DLD1 (cell line): ENCODE data around the gene MPP3.

ENCODE experiments used
- in situ Hi-C: cut with HindIII; loops from 2 replicates; pipeline ENCODE4 v1.10.0; 2017; ENCODE audit warnings: low sequenced_read_pairs

MPP3 gene

GRCh38 chr17:43832168-43832975 lies 574 bp downstream of the MPP3 start:
- in situ Hi-C loops = no loop called here

GRCh38 chr17:43831633-43832032 lies 1.3 kb downstream of the MPP3 start:
- in situ Hi-C loops = no loop called here

GRCh38 chr17:43830510-43831140 lies 2.3 kb downstream of the MPP3 start:
- in situ Hi-C loops = no loop called here

- in situ Hi-C loops = loop anchor here (10.0 kb wide), 1 partner anchor 125 kb away; no protein-coding TSS in a partner anchor
Measured at GRCh38 chr17:43829738-43830137, 3.2 kb downstream of the MPP3 start.

DNA sequence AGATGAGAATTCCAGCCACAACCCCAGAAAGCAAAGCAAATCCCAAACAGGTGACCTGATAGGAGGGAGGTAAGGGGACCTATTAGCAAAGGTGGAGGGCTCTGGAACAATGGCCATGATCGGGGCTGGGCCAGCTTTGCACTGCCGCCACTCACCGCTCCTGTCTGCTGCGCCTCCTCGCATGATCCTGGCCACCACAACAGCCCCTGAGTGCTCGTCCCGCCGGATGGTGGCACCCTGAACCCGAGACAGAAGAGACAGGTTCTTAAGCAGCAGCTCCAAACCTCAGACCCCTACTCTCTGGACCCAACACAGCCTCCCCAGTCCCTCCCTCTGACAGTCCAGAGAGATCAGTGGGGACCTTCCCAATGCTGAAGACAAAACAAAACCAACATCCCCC lies 5.3 kb downstream of the MPP3 start:
- in situ Hi-C loops = loop anchor here (10.0 kb wide), 1 partner anchor 123 kb away; no protein-coding TSS in a partner anchor

GRCh38 chr17:43826206-43826605 lies 6.7 kb downstream of the MPP3 start:
- in situ Hi-C loops = loop anchor here (10.0 kb wide), 1 partner anchor 121 kb away; no protein-coding TSS in a partner anchor

GRCh38 chr17:43825567-43825966 lies 7.4 kb downstream of the MPP3 start:
- in situ Hi-C loops = loop anchor here (10.0 kb wide), 1 partner anchor 121 kb away; no protein-coding TSS in a partner anchor

DNA sequence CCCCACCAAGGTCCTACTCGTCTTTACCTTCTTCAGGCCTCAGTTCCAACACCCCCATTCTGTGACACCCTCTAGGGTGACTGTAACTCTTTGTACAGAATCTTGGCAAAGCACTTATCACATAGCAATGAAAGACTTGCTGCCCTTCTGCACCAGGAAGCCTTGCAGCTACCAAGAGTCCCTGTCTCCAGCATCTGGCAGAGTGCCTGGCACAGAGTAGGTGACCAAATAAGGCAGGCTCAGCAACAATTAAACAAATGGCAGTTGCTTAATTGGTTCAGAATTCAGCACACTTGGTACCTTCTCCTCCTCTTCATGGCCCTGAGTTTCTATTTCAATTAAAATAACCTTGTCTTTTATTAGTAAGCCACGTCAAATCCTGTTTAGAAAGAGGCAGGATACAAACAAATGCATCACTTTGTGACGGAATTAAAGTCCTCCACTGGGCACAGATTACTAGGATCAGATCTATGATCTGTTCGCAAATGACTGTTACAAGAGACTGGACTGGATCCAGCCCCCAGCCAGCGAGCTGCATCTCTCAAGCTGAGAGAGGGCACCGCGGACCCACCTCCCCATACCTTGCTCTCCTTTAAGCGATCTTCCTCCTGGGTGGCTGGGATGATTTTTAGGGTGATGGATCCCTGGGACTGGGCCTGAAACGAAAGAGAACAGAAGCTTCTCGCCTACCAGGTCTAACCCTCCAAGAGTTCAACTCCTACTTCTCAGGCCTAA lies 9.4 kb downstream of the MPP3 start:
- in situ Hi-C loops = loop anchor here (10.0 kb wide), 1 partner anchor 119 kb away; no protein-coding TSS in a partner anchor

GRCh38 chr17:43822570-43823190 lies 10.3 kb downstream of the MPP3 start:
- in situ Hi-C loops = loop anchor here (10.0 kb wide), 1 partner anchor 118 kb away; no protein-coding TSS in a partner anchor

GRCh38 chr17:43820759-43821158 lies 12.2 kb downstream of the MPP3 start:
- in situ Hi-C loops = loop anchor here (10.0 kb wide), 1 partner anchor 116 kb away; no protein-coding TSS in a partner anchor

DNA sequence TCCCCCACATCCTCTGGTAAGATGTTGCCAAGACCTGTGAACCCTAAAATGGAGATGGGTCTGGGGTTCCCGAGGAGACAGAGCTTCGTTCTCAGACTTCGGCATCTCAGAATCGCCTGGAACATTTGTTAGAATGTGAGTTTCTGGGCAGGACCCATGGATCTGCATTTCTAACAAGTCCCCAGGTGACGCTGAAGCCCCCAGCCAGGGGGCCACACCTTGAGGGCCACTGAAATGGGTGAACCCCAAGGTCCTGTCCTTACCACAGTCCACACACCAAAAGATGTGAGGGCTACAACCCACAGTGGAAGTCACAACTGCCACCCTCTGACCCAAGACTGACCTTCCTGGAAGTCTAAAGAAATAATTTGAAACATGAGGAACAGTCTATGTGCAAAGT lies 14.0 kb downstream of the MPP3 start:
- in situ Hi-C loops = no loop called here

DNA sequence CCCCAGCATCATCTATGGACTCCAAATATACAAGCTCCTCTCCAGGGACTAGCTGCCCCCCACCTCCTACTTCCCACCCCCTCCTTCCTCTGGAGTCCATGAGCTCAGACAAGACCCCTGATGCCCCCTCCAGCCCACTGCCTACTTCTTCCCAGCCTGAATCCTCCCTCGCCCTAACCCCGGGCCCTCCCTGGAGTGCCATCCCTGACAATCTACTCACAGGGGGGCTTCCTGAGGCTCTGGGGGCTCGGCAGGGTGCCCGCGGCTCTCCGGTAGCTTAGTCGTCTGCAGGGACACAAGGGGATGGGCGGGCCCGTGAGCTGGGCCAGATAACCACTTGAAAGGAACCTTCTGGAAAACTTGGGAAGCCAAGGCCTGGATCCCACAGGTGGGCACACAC lies 15.1 kb downstream of the MPP3 start:
- in situ Hi-C loops = no loop called here

- in situ Hi-C loops = no loop called here
Measured at GRCh38 chr17:43816336-43817320, 16.3 kb downstream of the MPP3 start.

- in situ Hi-C loops = no loop called here
Measured at GRCh38 chr17:43814714-43815113, 18.2 kb downstream of the MPP3 start.

GRCh38 chr17:43814026-43814425 lies 18.9 kb downstream of the MPP3 start:
- in situ Hi-C loops = no loop called here

DNA sequence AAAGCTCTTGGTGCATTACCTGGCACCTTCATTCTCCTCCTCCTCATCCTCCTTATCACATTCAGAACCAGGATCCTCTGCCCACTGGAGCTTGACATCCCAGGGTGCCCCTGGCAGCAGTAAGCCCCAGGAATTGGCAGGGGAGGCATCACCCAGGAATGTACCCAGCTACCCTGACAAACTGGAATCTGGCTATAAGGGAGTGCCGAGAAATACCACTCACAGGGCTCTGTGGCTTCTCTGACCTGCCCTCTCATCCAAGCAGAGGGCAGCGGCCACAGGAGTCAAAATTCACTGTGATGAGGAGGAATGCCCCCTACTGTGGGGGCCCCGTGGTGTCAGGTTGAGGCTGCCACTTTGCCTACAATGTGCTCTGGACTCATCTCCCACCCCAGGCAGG lies 19.6 kb downstream of the MPP3 start:
- in situ Hi-C loops = no loop called here

DNA sequence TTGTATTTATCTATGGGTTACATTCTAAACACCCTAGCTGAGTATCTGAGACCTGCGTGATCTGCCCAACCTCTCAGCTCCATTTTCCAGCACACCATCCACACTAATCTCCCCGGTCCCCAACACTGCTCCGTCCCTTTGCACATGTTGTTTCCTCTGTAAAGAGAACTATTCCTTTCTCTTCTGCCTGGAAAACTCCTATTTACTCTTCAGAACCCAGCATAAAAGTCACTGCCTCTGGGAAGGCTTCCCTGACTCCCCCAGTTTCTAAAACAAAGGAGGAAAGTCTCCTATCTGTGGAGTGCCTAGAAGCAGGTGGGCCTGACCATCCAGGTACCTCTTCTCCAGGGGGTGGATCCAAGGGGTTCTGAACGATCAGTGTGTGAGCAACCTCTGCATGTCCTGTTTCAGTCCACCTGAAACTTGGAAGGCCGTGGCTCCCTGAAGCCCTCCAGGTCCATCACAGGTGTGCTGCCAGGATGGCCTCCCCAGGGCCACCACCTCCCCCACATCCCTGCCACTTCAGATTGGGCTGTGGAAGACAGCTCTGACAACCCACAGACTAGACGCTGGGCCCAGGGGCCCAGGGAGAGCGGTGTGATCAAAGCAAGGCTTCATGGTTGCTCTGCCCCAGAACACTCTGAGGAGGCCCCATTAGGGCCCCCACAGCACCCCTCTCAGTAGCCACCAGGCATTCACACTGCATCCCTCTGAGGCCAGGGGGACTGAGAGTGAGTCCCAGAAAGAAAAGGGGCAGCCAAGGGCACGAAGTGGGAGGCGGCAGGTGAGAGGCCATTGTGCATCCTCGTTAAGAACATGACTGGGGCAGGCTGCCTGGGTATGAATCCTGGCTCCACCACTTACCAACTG lies 20.3 kb downstream of the MPP3 start:
- in situ Hi-C loops = no loop called here

GRCh38 chr17:43810823-43811222 lies 22.1 kb downstream of the MPP3 start:
- in situ Hi-C loops = no loop called here
